ENCODE data around the gene TMSB10.

The TMSB10 gene

GRCh38 chr2:84894758-84895520 lies 10.5 kb upstream of the TMSB10 start:
- TF ChIP-seq, protein P1, sequence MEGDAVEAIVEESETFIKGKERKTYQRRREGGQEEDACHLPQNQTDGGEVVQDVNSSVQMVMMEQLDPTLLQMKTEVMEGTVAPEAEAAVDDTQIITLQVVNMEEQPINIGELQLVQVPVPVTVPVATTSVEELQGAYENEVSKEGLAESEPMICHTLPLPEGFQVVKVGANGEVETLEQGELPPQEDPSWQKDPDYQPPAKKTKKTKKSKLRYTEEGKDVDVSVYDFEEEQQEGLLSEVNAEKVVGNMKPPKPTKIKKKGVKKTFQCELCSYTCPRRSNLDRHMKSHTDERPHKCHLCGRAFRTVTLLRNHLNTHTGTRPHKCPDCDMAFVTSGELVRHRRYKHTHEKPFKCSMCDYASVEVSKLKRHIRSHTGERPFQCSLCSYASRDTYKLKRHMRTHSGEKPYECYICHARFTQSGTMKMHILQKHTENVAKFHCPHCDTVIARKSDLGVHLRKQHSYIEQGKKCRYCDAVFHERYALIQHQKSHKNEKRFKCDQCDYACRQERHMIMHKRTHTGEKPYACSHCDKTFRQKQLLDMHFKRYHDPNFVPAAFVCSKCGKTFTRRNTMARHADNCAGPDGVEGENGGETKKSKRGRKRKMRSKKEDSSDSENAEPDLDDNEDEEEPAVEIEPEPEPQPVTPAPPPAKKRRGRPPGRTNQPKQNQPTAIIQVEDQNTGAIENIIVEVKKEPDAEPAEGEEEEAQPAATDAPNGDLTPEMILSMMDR (IDR thresholded peaks at IDR 0.05; ENCODE audit: insufficient read depth, low read depth, low read length, missing control alignments) = no peak
- peak; percentile 41 for DNase-seq (ENCODE audit: low read depth)
- H3K4me3 ChIP-seq (ENCODE audit: low read depth, low read length) = no peak overlapping the region

- TF ChIP-seq, protein P1 (IDR thresholded peaks at IDR 0.05; ENCODE audit: insufficient read depth, low read depth, low read length, missing control alignments) = no peak
- DNase-seq (ENCODE audit: low read depth) = no peak
- H3K4me3 ChIP-seq (ENCODE audit: low read depth, low read length) = no peak overlapping the region
Measured at GRCh38 chr2:84896567-84896966, 8.9 kb upstream of the TMSB10 start.

DNA sequence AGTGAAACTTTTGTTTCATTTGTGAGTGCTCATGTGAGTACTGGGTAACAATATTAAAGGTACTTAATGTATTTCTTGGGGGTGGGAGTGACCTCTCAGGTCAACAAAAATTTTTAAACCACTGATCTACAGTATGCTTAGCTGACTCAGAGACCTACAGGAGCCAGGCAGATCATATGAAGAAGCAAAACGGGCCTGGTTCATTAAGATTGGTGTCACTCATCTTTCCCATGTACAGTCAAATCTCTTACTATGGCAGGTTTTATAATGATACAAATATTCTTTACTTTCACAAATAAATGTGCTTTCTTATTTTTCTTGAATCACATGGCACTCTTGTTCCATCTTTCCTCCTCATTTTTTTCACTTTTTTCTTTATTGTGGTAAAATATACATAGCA lies 7.7 kb upstream of the TMSB10 start:
- no peak overlapping the region; the same call in 1 of the 2 replicates for H3K4me3 ChIP-seq (ENCODE audit: low read depth, low read length)
- TF ChIP-seq, protein P1 (IDR thresholded peaks at IDR 0.05; ENCODE audit: insufficient read depth, low read depth, low read length, missing control alignments) = no peak
- peak; percentile 44 for DNase-seq (ENCODE audit: low read depth)

- TF ChIP-seq, protein P1 (IDR thresholded peaks at IDR 0.05; ENCODE audit: insufficient read depth, low read depth, low read length, missing control alignments) = no peak
- no peak overlapping the region for H3K4me3 ChIP-seq (ENCODE audit: low read depth, low read length)
- DNase-seq (ENCODE audit: low read depth) = no peak
Measured at GRCh38 chr2:84899304-84900204, 5.9 kb upstream of the TMSB10 start.

GRCh38 chr2:84900971-84901370 lies 4.5 kb upstream of the TMSB10 start:
- no peak for DNase-seq (ENCODE audit: low read depth)
- TF ChIP-seq, protein P1 (IDR thresholded peaks at IDR 0.05; ENCODE audit: insufficient read depth, low read depth, low read length, missing control alignments) = no peak
- H3K4me3 ChIP-seq (ENCODE audit: low read depth, low read length) = no peak overlapping the region

DNA sequence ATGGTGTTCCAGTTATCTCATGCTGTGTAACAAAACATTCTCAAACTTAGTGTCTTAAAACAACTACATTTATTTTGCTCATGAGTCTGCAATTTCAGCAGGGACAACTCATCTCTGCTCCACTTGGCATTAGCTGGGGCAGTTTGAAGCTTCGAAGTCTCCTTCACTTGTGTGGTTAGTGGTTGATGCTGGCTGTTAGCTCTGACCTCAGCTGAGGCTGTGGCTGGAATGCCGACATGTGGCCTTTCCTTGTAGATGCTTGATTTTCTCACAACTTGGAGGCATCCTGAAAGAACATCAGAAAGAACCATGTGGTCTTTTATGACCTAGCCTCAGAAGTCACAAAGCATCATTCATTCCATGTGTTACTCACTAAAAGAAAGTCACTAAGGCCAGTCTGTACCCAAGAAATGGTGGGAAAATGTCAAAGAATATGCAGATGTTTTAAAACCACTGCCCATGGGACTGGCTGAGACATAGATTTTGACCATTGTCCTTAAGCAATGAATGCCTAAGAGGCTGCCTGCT lies 3.8 kb upstream of the TMSB10 start:
- DNase-seq (ENCODE audit: low read depth) = no peak
- TF ChIP-seq, protein P1 (IDR thresholded peaks at IDR 0.05; ENCODE audit: insufficient read depth, low read depth, low read length, missing control alignments) = no peak
- H3K4me3 ChIP-seq (ENCODE audit: low read depth, low read length) = no peak overlapping the region
